HCT116 (cell line): ENCODE data around the gene SLC12A8. TPM values are rescaled to one million over a fixed set of nuclear protein-coding genes. Genes with fewer than 3 reads are reported as not detected.

Experiments
- ATAC-seq: fragments of 200-7000 bp; cut with Tn5 transposase; 2 replicates; pipeline ENCODE4 v1.9.1; 2020; ENCODE audit warnings: mild to moderate bottlenecking, moderate library complexity
- BruUV-seq: library from RNA; stranded (reverse); fragments of 400-500 nt; replicated peaks from 2 replicates; lab custom pipeline; 2021; lab: Mats Ljungman, UMichigan
- CTCF ChIA-PET: fragments of 300-600 bp; sonication (Branson Sonifier 250); formaldehyde crosslinking; loops from one replicate; lab custom pipeline; 2021; ENCODE audit warnings: antibody characterized with exemption; lab: Charles Lee
- POLR2A ChIA-PET: fragments of 300-600, 350-600 bp; sonication (Branson Sonifier 250); formaldehyde crosslinking; loops from one replicate; lab custom pipeline; 2021; ENCODE audit warnings: antibody characterized with exemption; lab: Charles Lee
- RAD21 ChIA-PET, 2 experiments: fragments of 300-600 bp; sonication (Branson Sonifier 250); formaldehyde crosslinking; loops; one replicate each; lab custom pipeline; 2023; ENCODE audit warnings: low total read pairs in 2 of 2; ENCODE audit not compliant: uncharacterized antibody in 2 of 2, unreplicated experiment in 2 of 2, low non-redundant PET in 1 of 2; lab: Charles Lee
- DNase-seq: peaks from one replicate; pipeline ENCODE4 v3.0.0-alpha.2; 2010; ENCODE audit warnings: low read depth, low spot score
- H2AFZ ChIP-seq: fragments of 200-600 bp; shearing (Covaris generic), sonication (generic); 2 replicates; pipeline ENCODE4 v1.6.1; 2017; ENCODE audit warnings: low read depth, mixed run types, mixed read lengths, antibody characterized with exemption, low read length; ENCODE audit not compliant: poor library complexity, severe bottlenecking
- H3K27ac ChIP-seq: 2 replicates; pipeline ENCODE4 v1.5.1; 2012; ENCODE audit warnings: low read depth, low read length
- H3K27me3 ChIP-seq: fragments of 200-600 bp; sonication (generic); 2 replicates; pipeline ENCODE4 v1.6.1; 2016; ENCODE audit warnings: mixed run types, low read length, mixed read lengths; ENCODE audit not compliant: insufficient read depth
- H3K36me3 ChIP-seq, 2 experiments: fragments of 200-500 bp in 1 of 2; fragments of 200-600 bp in 1 of 2; sonication (Bioruptor generic) in 1 of 2; sonication (generic) in 1 of 2; 2 replicates each; pipeline versions ENCODE4 v1.5.1 to v1.6.1; 2014 to 2016; ENCODE audit warnings: low read length in 2 of 2, inconsistent platforms in 1 of 2, mixed read lengths in 1 of 2, mixed run types in 1 of 2; ENCODE audit not compliant: insufficient read depth in 2 of 2, control insufficient read depth in 1 of 2
- H3K4me1 ChIP-seq, 2 experiments: fragments of 200-600 bp in 1 of 2; sonication (generic) in 1 of 2; 2 replicates each; pipeline versions ENCODE4 v1.5.1 to v1.6.1; 2012 to 2017; ENCODE audit warnings: low read length in 2 of 2, inconsistent platforms in 1 of 2, mild to moderate bottlenecking in 1 of 2, mixed read lengths in 1 of 2, mixed run types in 1 of 2, moderate library complexity in 1 of 2; ENCODE audit not compliant: insufficient read depth in 2 of 2, control insufficient read depth in 1 of 2
- H3K4me2 ChIP-seq: fragments of 200-600 bp; sonication (generic); 2 replicates; pipeline ENCODE4 v1.6.1; 2017; ENCODE audit warnings: mixed run types, low read length, mixed read lengths
- H3K4me3 ChIP-seq, 2 experiments: fragments of 200-600 bp in 1 of 2; sonication (generic) in 1 of 2; replicated peaks in 1 of 2; 2 replicates each; pipeline ENCODE4 v1.5.1; 2011 to 2016; ENCODE audit warnings: low read length in 2 of 2, control low read depth in 1 of 2, low read depth in 1 of 2, mild to moderate bottlenecking in 1 of 2, mixed read lengths in 1 of 2, mixed run types in 1 of 2
- H3K79me2 ChIP-seq: fragments of 200-600 bp; sonication (generic); 2 replicates; pipeline ENCODE4 v1.6.1; 2017; ENCODE audit warnings: mild to moderate bottlenecking, mixed run types, low read length, moderate library complexity, mixed read lengths; ENCODE audit not compliant: insufficient read depth
- H3K9ac ChIP-seq: fragments of 200-600 bp; sonication (generic); 2 replicates; pipeline ENCODE4 v1.6.1; 2016; ENCODE audit warnings: low read length, mixed read lengths
- H3K9me2 ChIP-seq: fragments of 200-600 bp; sonication (generic), shearing (Covaris generic); 2 replicates; pipeline ENCODE4 v1.6.1; 2017; ENCODE audit warnings: mixed run types, mild to moderate bottlenecking, moderate library complexity; ENCODE audit not compliant: insufficient read depth
- H3K9me3 ChIP-seq, 2 experiments: fragments of 200-500 bp in 1 of 2; fragments of 200-600 bp in 1 of 2; sonication (Bioruptor generic) in 1 of 2; sonication (generic) in 1 of 2; 2 replicates each; pipeline ENCODE4 v1.6.1; 2014 to 2017; ENCODE audit warnings: low read length in 2 of 2, mixed read lengths in 2 of 2, inconsistent platforms in 1 of 2, low read depth in 1 of 2, mild to moderate bottlenecking in 1 of 2, mixed run types in 1 of 2, moderate library complexity in 1 of 2; ENCODE audit not compliant: control insufficient read depth in 1 of 2, insufficient read depth in 1 of 2
- H4K20me1 ChIP-seq: fragments of 200-600 bp; sonication (generic), shearing (Covaris generic); 2 replicates; pipeline ENCODE4 v1.6.1; 2017; ENCODE audit warnings: mixed run types, mild to moderate bottlenecking, moderate library complexity; ENCODE audit not compliant: insufficient read depth
- ATF3 ChIP-seq: IDR thresholded peaks from 2 replicates; pipeline ENCODE4 v1.6.1; 2012
- CBX3 ChIP-seq: IDR thresholded peaks from 2 replicates; pipeline ENCODE4 v1.6.1; 2012; ENCODE audit warnings: low read depth
- CTCF ChIP-seq, 3 experiments: fragments of 200-600 bp in 1 of 3; sonication (generic) in 1 of 3; IDR thresholded peaks in 2 of 3; conservative IDR thresholded peaks in 1 of 3; 2 replicates each; pipeline ENCODE4 v1.5.1; 2012 to 2017; ENCODE audit warnings: low read depth in 2 of 3, low read length in 2 of 3, antibody characterized with exemption in 1 of 3, borderline replicate concordance in 1 of 3, control low read depth in 1 of 3, mild to moderate bottlenecking in 1 of 3, mixed read lengths in 1 of 3, mixed run types in 1 of 3, moderate library complexity in 1 of 3; ENCODE audit not compliant: insufficient read depth in 1 of 3
- EZH2 ChIP-seq: fragments of 200-600 bp; sonication (generic); IDR thresholded peaks from 2 replicates; pipeline ENCODE4 v1.6.1; 2017; ENCODE audit warnings: antibody characterized with exemption, mixed run types
- EZH2phosphoT487 ChIP-seq: fragments of 200-600 bp; IDR thresholded peaks from 2 replicates; pipeline ENCODE4 v1.6.1; 2018; ENCODE audit warnings: antibody characterized with exemption, borderline replicate concordance
- FOSL1 ChIP-seq: IDR thresholded peaks from 2 replicates; pipeline ENCODE4 v1.6.1; 2012; ENCODE audit warnings: low read depth
- POLR2A ChIP-seq: IDR thresholded peaks from 2 replicates; pipeline ENCODE4 v1.7.0; 2011; ENCODE audit warnings: borderline replicate concordance; ENCODE audit not compliant: insufficient read depth, insufficient read length; ENCODE audit errors: extremely low read depth
- SP1 ChIP-seq: IDR thresholded peaks from 2 replicates; pipeline ENCODE4 v1.6.1; 2012; ENCODE audit warnings: low read depth
- SRF ChIP-seq: IDR thresholded peaks from 2 replicates; pipeline ENCODE4 v1.6.1; 2012; ENCODE audit warnings: low read depth
- TCF7L2 ChIP-seq: IDR thresholded peaks from 2 replicates; pipeline ENCODE4 v1.7.0; 2011; ENCODE audit warnings: borderline replicate concordance, inconsistent platforms; ENCODE audit not compliant: insufficient read depth, insufficient read length; ENCODE audit errors: extremely low read depth
- ZFX ChIP-seq: fragments of 450-650 bp; IDR thresholded peaks from 2 replicates; pipeline ENCODE4 v1.6.1; 2017
- ZNF274 ChIP-seq: fragments of 200-500 bp; sonication (Bioruptor generic); IDR thresholded peaks from 2 replicates; pipeline ENCODE4 v1.6.1; 2014; ENCODE audit warnings: mild to moderate bottlenecking, low read depth, low read length, inconsistent platforms
- intact Hi-C: fragments of 100-400 bp; cut with micrococcal nuclease; formaldehyde crosslinking; loops from 2 replicates; pipeline ENCODE4 v1.10.0; 2022
- total RNA-seq: library from RNA; stranded (reverse); gene quantifications from one replicate; pipeline ENCODE4 v1.2.1, GENCODE V29; 2021; ENCODE audit not compliant: unreplicated experiment

Gene SLC12A8
- total RNA-seq, 1 experiment from 2014 or later = 19.9 TPM

- Histone ChIP-seq H3K9ac (no peak overlapping the region), H3K36me3 (peaks cover 3 to 8% of the 10 kb centered on the region in 2 experiments; a peak in 2 of 4 replicates), H3K4me3 (no peak overlapping the region), H3K27ac (no peak overlapping the region), H3K4me2 (no peak overlapping the region), H3K9me3 (no peaks in the 10 kb centered on the region), H3K27me3 (no peaks in the 10 kb centered on the region), H4K20me1 (no peaks in the 10 kb centered on the region), H3K9me2 (no peaks in the 10 kb centered on the region), H3K79me2 (no peaks in the 10 kb centered on the region), H3K4me1 (no peaks in the 10 kb centered on the region), H2AFZ (no peak overlapping the region)
- ATAC-seq (no peak), DNase-seq (no peak)
- RAD21 ChIA-PET = no interaction called here
- BruUV-seq = no TSS peak
- POLR2A ChIA-PET = no interaction called here
- intact Hi-C loops = no loop called here
- CTCF ChIA-PET = no interaction called here
- TF ChIP-seq TCF7L2 (no peak), POLR2A (no peak), SRF (no peak), EZH2 (no peak), SP1 (no peak), EZH2phosphoT487 (no peak), CBX3 (no peak), ATF3 (no peak), CTCF (IDR thresholded peaks at IDR 0.05 in 2 of 3, conservative IDR thresholded peaks at IDR 0.05 in 1 of 3; ENCODE audit: borderline replicate concordance in 1 of 3, insufficient read depth in 1 of 3, low read depth in 2 of 3, low read length in 2 of 3) (no peak), ZNF274 (no peak), ZFX (no peak), FOSL1 (no peak)
Measured at GRCh38 chr3:125165948-125166553, 46.5 kb downstream of the SLC12A8 start.
